GM19463 (cell line): ENCODE data around the gene FDX2.
"Not testable (repeated sequence)": the region's sequence is repeated elsewhere in the genome, so short reads cannot be mapped to it uniquely, and the experiment has no call there.

Experiments
- ATAC-seq: cut with Tn5 transposase; IDR thresholded peaks from one replicate; pipeline ENCODE4 v1.9.1; 2021; ENCODE audit warnings: mild to moderate bottlenecking, moderate library complexity; ENCODE audit not compliant: unreplicated experiment

FDX2 gene

GRCh38 chr19:10315335-10316214 is at the start of gene FDX2:
FDX2 (minus strand) TSS chr19:10316015; CDS start chr19:10315996, 19 bp downstream.
- no peak for ATAC-seq

- no peak for ATAC-seq
Observed at GRCh38 chr19:10365518-10365917, 49.7 kb upstream of the FDX2 start.

GRCh38 chr19:10364644-10365043 is 48.8 kb upstream of the FDX2 start:
- ATAC-seq: no peak

- ATAC-seq: no peak
Observed at GRCh38 chr19:10363789-10364281, 48.0 kb upstream of the FDX2 start.

GRCh38 chr19:10362259-10362658 is 46.4 kb upstream of the FDX2 start:
- ATAC-seq: no peak

GRCh38 chr19:10361569-10362011 is 45.8 kb upstream of the FDX2 start:
- no peak for ATAC-seq

- no peak for ATAC-seq
Observed at GRCh38 chr19:10356431-10356830, 40.6 kb upstream of the FDX2 start.

- ATAC-seq: no peak
Observed at GRCh38 chr19:10353793-10354391, 38.1 kb upstream of the FDX2 start.

GRCh38 chr19:10352764-10353671 is 37.2 kb upstream of the FDX2 start:
- ATAC-seq: no peak

GRCh38 chr19:10346509-10346908 is 30.7 kb upstream of the FDX2 start:
- no peak for ATAC-seq

GRCh38 chr19:10344780-10345179 is 29.0 kb upstream of the FDX2 start:
- ATAC-seq: no peak

- ATAC-seq: no peak
Observed at GRCh38 chr19:10343495-10343894, 27.7 kb upstream of the FDX2 start.

GRCh38 chr19:10339977-10340376 is 24.2 kb upstream of the FDX2 start:
- no peak for ATAC-seq

- ATAC-seq: no peak
Observed at GRCh38 chr19:10339380-10339960, 23.7 kb upstream of the FDX2 start, which contains the start of gene ICAM3. ICAM3 (minus strand) TSS chr19:10339624; CDS start chr19:10339614, 10 bp downstream.

GRCh38 chr19:10338940-10339339 is 23.1 kb upstream of the FDX2 start:
- no peak for ATAC-seq

- not testable (repeated sequence) for ATAC-seq
Observed at GRCh38 chr19:10336725-10337124, 20.9 kb upstream of the FDX2 start.

- ATAC-seq: no peak
Observed at GRCh38 chr19:10335352-10335985, 19.7 kb upstream of the FDX2 start.

GRCh38 chr19:10334588-10335351 is 19.0 kb upstream of the FDX2 start:
- no peak for ATAC-seq
